Hepatocyte (in vitro differentiated cells): ENCODE results near the gene ATXN1. TPM values are rescaled to one million over a fixed set of nuclear protein-coding genes. Genes with fewer than 3 reads are reported as not detected.
"Not testable (repeated sequence)": the region's sequence is repeated elsewhere in the genome, so short reads cannot be mapped to it uniquely, and the experiment has no call there.

Experiments used
- DNase-seq: peaks from one replicate; pipeline ENCODE4 v3.0.0-alpha.2; 2016; ENCODE audit warnings: low spot score
- H2AFZ ChIP-seq: fragments of 200-600 bp; sonication (generic); 2 replicates; pipeline ENCODE4 v1.6.0; 2016; ENCODE audit warnings: antibody characterized with exemption, mild to moderate bottlenecking
- H3K27ac ChIP-seq: fragments of 200-600 bp; sonication (generic); 2 replicates; pipeline ENCODE4 v1.5.1; 2016; ENCODE audit warnings: mild to moderate bottlenecking
- H3K27me3 ChIP-seq: fragments of 200-600 bp; sonication (generic); 2 replicates; pipeline ENCODE4 v1.6.1; 2016
- H3K36me3 ChIP-seq: fragments of 200-600 bp; sonication (generic); replicated peaks from 2 replicates; pipeline ENCODE4 v1.5.1; 2016; ENCODE audit warnings: low read depth; ENCODE audit not compliant: insufficient read depth
- H3K4me1 ChIP-seq: fragments of 200-600 bp; sonication (generic); 2 replicates; pipeline ENCODE4 v1.5.1; 2016; ENCODE audit warnings: mild to moderate bottlenecking, moderate library complexity; ENCODE audit not compliant: insufficient read depth
- H3K4me2 ChIP-seq: fragments of 200-600 bp; sonication (generic); 2 replicates; pipeline ENCODE4 v1.6.0; 2016
- H3K4me3 ChIP-seq: fragments of 200-600 bp; sonication (generic); 2 replicates; pipeline ENCODE4 v1.5.1; 2016; ENCODE audit warnings: mild to moderate bottlenecking
- H3K79me2 ChIP-seq: fragments of 200-600 bp; sonication (generic); 2 replicates; pipeline ENCODE4 v1.6.0; 2017; ENCODE audit warnings: mild to moderate bottlenecking
- H3K9me2 ChIP-seq: fragments of 200-600 bp; sonication (generic); replicated peaks from 2 replicates; pipeline ENCODE4 v1.6.0; 2017; ENCODE audit warnings: mild to moderate bottlenecking; ENCODE audit not compliant: insufficient read depth
- H3K9me3 ChIP-seq: fragments of 200-600 bp; sonication (generic); 2 replicates; pipeline ENCODE4 v1.5.1; 2016; ENCODE audit warnings: low read depth, mild to moderate bottlenecking
- H4K20me1 ChIP-seq: fragments of 200-600 bp; sonication (generic); 2 replicates; pipeline ENCODE4 v1.6.0; 2016; ENCODE audit warnings: mild to moderate bottlenecking; ENCODE audit not compliant: insufficient read depth, poor library complexity, severe bottlenecking
- CTCF ChIP-seq: fragments of 200-600 bp; sonication (generic); IDR thresholded peaks from 2 replicates; pipeline ENCODE4 v1.5.1; 2016; ENCODE audit warnings: antibody characterized with exemption, mild to moderate bottlenecking; ENCODE audit not compliant: poor library complexity
- EZH2 ChIP-seq: fragments of 200-600 bp; sonication (generic); IDR thresholded peaks from 2 replicates; pipeline ENCODE4 v1.6.1; 2016; ENCODE audit warnings: antibody characterized with exemption, mild to moderate bottlenecking, borderline replicate concordance
- EZH2phosphoT487 ChIP-seq: fragments of 200-600 bp; sonication (generic); IDR thresholded peaks from one replicate; pipeline ENCODE4 v1.6.1; 2018; ENCODE audit warnings: antibody characterized with exemption, mild to moderate bottlenecking, low read depth, moderate library complexity; ENCODE audit not compliant: unreplicated experiment, severe bottlenecking
- WGBS: methylation state at CpG from one replicate; pipeline ENCODE4 v1.1.6; 2016; ENCODE audit warnings: low lambda C conversion rate; ENCODE audit errors: missing lambda C conversion rate; 5-methylcytosine and 5-hydroxymethylcytosine counted together
- polyA plus RNA-seq: library from polyadenylated mRNA; unstranded; fragments of >200 nt; fragmentation: Nextera tagmentation; extraction: Ambion mirVana; gene quantifications from 2 replicates; pipeline ENCODE4 v1.2.1, GENCODE V29; 2016
- total RNA-seq: library from RNA; depleted of rRNA; stranded (reverse); fragments of >200 nt; gene quantifications from 2 replicates; pipeline ENCODE4 v1.2.3, GENCODE V29; 2014

The ATXN1 gene
- total and polyA plus RNA-seq, 2 experiments from 2014 or later, result 14.7 to 32.6 TPM

- H2AFZ ChIP-seq, result no peak overlapping the region
- H3K9me3 ChIP-seq, result no peaks in the 10 kb centered on the region
- H3K27me3 ChIP-seq, result no peaks in the 10 kb centered on the region
- no peaks in the 10 kb centered on the region for H3K4me1 ChIP-seq
- H3K4me2 ChIP-seq, result no peak overlapping the region
- H3K27ac ChIP-seq, result no peak overlapping the region
- no peak for DNase-seq
- H4K20me1 ChIP-seq, result no peaks in the 10 kb centered on the region
- no peaks in the 10 kb centered on the region for H3K9me2 ChIP-seq
- H3K36me3 ChIP-seq, result no peaks in the 10 kb centered on the region
- WGBS, result 91% methylated on average over 23 of the region's 23 CpGs
- H3K79me2 ChIP-seq, result no peaks in the 10 kb centered on the region
- TF ChIP-seq CTCF, result no peak
- no peak for TF ChIP-seq EZH2phosphoT487
- no peak for TF ChIP-seq EZH2
- H3K4me3 ChIP-seq, result no peak overlapping the region
Measured at GRCh38 chr6:16267428-16268263, 493.6 kb downstream of the ATXN1 start.

- Histone ChIP-seq H4K20me1 (no peaks in the 10 kb centered on the region), H3K36me3 (no peaks in the 10 kb centered on the region), H3K4me1 (no peaks in the 10 kb centered on the region), H2AFZ (no peak overlapping the region), H3K4me2 (no peak overlapping the region), H3K9me3 (no peaks in the 10 kb centered on the region), H3K27me3 (no peaks in the 10 kb centered on the region), H3K9me2 (no peaks in the 10 kb centered on the region), H3K27ac (no peak overlapping the region), H3K4me3 (no peak overlapping the region), H3K79me2 (no peaks in the 10 kb centered on the region)
- DNase-seq, result no peak
- TF ChIP-seq CTCF, result no peak
- no peak for TF ChIP-seq EZH2phosphoT487
- TF ChIP-seq EZH2, result no peak
- WGBS, result 96% methylated on average over 31 of the region's 31 CpGs
Measured at GRCh38 chr6:16265351-16266341, 495.6 kb downstream of the ATXN1 start.

GRCh38 chr6:16264785-16265184 is 496.5 kb downstream of the ATXN1 start:
- TF ChIP-seq CTCF (no peak), EZH2phosphoT487 (no peak)
- no peaks in the 10 kb centered on the region for H3K27me3 ChIP-seq
- no peaks in the 10 kb centered on the region for H3K4me1 ChIP-seq
- no peaks in the 10 kb centered on the region for H3K36me3 ChIP-seq
- H3K4me2 ChIP-seq, result no peak overlapping the region
- H2AFZ ChIP-seq, result no peak overlapping the region
- WGBS, result 88% methylated on average over 2 of the region's 2 CpGs
- H3K9me2 ChIP-seq, result no peaks in the 10 kb centered on the region
- H3K79me2 ChIP-seq, result no peaks in the 10 kb centered on the region
- no peak overlapping the region for H3K4me3 ChIP-seq
- no peak for DNase-seq
- H3K9me3 ChIP-seq, result no peaks in the 10 kb centered on the region
- no peak overlapping the region for H3K27ac ChIP-seq
- H4K20me1 ChIP-seq, result no peaks in the 10 kb centered on the region

- not testable (repeated sequence) for H3K9me2 ChIP-seq, DNase-seq, H3K4me3 ChIP-seq, H3K27ac ChIP-seq, H3K4me1 ChIP-seq, H3K4me2 ChIP-seq, H4K20me1 ChIP-seq, H2AFZ ChIP-seq, H3K79me2 ChIP-seq, H3K27me3 ChIP-seq, H3K9me3 ChIP-seq, H3K36me3 ChIP-seq
- WGBS, result 74% methylated on average over 12 of the region's 13 CpGs
Measured at GRCh38 chr6:16263464-16264099, 497.7 kb downstream of the ATXN1 start.

- H3K27me3 ChIP-seq, H3K4me1 ChIP-seq, H3K4me2 ChIP-seq, H3K4me3 ChIP-seq, H3K36me3 ChIP-seq, H3K79me2 ChIP-seq, H4K20me1 ChIP-seq, H3K9me3 ChIP-seq, DNase-seq, H2AFZ ChIP-seq, H3K9me2 ChIP-seq, H3K27ac ChIP-seq: not testable (repeated sequence)
- 61% methylated on average over 8 of the region's 12 CpGs for WGBS
Measured at GRCh38 chr6:16262773-16263172, 498.5 kb downstream of the ATXN1 start.
